ENCODE results near the gene MAEA.
"Not testable (repeated sequence)": the region's sequence is repeated elsewhere in the genome, so short reads cannot be mapped to it uniquely, and the experiment has no call there.

The MAEA gene

GRCh38 chr4:1324443-1325175, 34.9 kb downstream of the MAEA start:
- not testable (repeated sequence) for DNase-seq

GRCh38 chr4:1325176-1325480, 35.4 kb downstream of the MAEA start:
- DNase-seq = no peak

- no peak for DNase-seq
These were observed 36.3 kb downstream of the MAEA start for GRCh38 chr4:1325681-1326635.

DNA sequence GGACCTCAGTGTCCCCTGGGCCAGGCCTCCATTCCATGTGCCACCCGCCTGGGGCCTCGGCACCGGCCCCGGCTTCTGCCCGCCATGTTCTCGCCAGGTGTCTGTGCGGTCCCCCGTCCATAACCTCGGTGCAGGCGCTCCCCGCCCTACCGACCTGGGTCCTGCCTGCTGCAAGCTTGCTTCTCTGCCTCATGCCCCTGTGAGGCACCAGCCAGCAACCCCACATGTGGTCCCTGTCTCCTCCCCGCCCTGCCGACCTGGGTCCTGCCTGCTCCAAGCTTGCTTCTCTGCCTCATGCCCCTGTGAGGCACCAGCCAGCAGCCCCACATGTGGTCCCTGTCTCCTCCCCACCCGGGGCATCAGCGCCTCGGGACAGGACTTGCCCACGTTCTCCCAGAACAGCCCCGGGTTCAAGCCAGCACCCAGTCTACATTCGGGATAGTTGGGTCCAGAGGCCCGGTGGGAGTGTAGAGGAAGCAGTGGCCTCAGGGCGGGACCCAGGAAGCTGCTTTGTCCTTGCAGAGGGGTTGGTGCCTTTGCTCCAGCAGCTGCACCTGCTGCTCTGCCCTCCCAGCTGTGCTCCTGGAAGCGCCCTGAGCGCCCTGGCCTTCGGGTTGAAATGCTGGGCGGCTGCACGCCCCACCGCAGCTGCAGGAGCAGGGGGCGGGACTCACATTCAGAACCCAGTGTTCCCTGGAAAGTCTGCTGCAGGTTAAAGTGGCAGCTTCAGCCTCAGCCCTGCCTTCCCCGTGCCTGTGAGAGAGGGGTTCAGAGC, 37.2 kb downstream of the MAEA start:
- DNase-seq = no peak

- no peak for DNase-seq
These were observed 38.0 kb downstream of the MAEA start for GRCh38 chr4:1327526-1328266.

DNA sequence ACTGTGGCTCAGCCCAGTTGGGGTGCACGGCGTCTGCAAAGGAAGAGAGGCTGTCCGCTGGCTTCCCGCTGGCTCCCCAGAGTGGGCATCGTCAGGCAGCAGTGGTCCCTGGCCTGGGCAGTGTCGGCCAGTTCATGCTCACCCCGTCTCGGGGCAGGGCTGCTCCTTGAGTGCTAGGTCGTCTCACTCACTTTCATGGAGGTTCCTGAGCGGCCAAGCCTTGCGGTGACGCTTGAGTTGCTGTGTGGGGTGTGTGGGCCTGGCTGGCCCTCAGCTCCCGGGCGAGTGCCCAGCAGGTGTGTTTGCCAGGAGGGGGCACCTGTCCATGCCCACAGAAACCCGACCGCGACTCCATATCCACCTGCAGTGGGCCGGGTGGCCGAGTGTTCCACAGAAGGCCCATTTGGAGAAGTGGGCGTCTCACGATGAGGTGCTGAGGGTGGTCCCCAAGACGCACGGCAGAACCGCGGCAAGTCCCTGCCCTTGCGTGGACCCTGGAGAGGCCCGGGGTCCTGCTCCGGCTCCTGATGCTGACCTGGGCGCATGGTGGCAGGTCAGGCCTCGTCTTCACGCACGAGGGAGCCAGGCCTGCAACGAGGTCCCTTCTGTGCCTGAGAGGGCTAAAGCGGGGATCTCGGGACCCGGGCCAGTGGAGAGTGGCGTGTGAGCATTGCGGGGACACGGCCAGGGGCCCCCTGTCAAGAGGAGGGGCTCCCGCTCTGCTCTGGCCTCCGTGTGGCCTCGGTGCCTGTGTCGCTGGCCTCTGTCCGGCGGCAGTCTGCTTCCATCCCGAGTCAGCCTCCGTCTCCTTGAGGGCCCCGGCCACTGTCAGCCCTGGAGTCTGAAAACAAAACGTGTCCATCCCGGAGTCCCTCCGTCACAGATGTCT, 38.8 kb downstream of the MAEA start:
- DNase-seq = no peak

DNA sequence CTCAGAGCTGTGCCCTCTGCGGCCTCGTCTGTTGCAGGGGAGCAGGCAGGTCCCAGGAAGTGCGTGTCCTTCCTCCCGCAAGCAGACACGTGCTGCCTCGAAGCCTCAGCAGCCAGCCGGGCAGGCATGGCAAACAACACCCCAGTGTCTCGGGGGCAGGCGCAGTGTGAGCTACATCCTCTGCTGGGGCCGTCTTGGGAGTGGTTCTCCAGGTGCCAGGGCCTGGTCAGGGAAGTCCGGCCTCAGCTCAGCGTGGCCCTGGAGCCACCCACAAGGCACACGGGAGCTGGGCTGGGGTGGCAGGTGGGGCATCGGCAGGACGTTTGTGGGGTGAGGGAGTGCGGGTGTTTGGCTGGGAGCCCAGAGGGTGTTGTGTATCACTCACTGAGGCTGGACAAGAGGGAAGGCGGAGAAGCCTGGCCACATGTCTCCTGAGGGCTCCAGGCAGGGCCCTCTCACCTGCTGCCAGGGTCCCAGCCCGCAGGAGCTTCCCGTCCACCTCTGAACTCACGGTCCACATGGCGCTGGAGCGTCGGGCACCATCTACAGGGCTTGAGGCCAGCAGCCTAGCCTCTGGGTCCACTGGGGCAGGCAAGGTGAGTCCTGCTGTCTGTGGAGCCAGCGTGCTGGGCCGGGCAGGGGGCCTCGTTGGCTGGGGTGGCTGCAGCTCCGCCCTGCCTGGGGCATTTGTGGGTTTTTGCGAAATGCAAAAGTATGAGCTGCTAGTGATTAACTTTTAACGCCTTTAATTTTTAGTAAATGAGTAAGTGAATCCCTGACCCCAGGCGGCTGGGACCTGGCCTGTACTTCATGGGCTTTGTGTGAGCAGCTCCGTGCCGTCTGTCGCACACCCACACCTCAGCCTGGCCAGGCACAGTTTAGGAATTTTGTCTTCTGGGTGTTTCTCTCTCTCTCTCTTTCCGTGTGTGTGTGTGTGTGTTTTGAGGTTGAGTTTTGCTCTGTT, 40.0 kb downstream of the MAEA start:
- DNase-seq = no peak

DNA sequence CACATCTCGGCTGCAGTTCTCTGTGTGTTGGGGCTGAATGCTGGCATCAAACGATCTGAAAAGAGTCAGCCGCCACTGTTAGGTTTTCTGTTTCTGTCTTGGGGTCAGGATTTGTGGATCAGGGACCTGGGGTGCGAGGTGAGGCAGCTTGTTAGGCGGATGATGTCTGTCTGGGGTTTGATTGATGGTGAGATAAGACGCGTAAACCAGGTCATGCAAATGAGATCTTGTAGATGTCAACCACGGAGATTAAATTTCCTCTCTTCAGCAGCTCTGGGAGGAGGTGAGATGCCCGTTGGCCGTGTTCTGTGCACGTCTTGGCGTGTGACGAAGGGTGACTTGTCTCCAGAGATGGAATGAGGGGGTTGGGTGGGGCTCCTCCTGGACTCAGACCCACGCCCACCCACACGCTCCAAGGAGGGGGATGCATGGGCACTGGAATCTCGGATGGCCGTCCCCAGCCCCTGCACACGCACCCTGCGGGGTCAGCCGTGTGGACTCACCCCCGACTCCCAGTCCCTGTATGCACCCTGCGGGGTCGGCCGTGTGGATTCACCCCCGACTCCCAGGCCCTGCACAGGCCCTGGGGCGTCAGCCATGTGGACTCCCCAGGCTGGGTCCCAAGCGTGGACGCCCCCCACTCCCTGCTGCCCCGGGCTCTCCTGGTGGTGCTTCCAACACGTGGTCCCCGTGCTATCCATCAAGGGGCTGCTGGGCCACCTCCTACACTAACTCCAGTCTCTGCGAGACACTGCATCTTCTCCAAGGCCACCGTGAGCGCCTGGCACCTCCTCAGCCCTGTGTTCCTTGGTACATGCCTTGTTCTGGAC, 41.3 kb downstream of the MAEA start:
- DNase-seq = no peak

DNA sequence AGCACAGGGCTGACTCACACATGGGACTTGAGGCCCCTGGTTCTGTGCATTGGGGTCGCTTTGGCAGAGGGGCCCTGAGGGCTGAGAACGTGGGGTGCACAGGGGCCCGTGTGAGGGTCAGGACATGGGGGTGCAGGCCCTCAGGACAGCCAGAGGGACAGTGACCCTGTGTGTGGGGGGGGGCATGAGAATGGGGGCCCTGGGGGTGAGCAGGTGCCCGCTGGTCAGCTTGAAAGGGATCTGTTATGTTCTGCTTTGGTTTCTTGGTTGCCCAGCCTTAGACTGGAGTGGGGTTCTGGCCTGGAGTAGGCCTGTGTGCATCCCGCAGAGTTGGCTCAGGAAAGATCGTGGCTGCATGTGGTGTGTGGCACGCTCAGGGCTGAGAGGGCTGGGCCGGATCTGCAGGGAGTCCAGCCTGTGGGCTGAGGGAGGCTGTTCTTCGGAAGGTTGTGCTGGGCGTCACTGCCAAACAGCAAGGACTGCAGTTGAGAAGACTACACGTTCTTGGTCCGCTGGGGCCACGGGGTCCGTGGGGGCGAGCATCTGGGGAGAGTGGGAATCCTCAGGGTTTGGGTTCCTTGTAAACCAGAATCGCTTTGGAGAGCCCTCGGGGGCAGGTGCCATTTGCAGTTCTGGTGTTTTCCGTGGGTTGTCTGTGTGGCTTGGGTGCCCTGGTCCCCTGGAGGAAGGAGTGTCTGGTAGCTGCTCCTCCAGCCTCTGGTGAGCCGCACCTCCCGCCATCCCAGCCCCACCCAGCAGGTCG, 42.1 kb downstream of the MAEA start:
- DNase-seq = no peak

DNA sequence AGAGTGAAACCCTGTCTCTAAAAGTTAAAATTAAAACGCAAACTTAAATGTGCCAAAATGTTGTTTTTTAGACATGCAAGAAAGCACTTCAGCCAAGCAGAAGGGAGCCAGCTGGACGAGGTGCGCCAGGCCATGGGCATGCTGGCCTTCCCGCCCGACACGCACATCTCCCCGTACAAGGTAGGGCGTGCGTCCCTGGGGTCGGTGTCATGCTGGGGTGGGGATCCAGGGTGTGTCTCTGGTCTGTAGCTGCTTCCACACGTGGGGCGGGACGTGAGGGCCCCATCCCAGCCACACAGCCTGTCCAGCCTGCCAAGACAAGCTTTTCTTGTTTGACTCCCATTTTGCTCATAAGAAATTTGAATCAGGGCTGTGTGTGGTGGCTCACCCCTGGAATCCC, 43.0 kb downstream of the MAEA start:
- no peak for DNase-seq

- no peak for DNase-seq
These were observed 43.6 kb downstream of the MAEA start for GRCh38 chr4:1333256-1333655.

DNA sequence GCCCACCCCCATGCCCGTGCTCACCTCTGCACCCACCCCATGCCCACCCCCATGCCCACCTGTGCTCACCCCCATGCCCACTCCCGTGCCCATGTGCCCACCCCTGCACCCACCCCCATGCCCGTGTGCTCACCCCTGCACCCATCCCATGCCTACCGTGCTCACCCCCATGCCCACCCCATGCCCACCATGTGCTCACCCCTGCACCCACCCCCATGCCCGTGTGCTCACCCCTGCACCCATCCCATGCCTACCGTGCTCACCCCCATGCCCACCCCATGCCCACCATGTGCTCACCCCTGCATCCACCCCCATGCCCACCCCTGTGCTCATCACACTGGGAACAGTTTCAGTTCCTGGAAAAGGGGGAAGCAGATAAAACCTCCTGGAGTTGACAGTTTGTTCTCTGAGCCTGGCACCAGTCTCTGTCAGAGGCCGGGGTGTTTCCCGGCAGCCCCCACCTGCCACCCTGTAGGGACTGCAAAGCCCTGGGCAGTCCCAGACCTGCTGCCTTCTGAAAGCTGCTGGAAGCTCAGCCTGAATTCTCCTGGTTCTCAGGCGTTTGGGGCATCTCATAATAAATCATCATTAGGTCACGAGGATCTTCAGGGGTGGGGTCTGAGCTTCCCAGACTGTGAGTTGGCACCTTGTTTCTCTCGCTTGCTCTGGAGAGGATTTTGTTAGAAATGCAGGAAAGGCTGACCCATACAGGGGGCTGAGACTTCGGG, 44.3 kb downstream of the MAEA start:
- not testable (repeated sequence) for DNase-seq

DNA sequence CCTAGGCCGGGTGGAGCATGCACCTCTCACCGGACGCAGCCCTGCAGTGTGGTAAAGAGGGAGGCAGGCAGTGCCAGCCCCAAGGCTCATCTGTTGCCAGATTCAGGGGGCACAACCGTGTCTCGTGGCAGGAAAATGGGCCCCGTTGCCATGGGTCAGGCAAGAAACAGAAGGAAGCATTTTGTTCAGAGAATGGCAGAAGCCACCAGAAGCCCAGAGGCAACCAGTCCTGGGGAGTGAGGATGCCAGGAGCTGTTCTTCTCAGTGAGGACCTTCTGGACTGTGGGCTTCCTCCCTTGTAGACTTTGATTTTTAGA, 44.8 kb downstream of the MAEA start:
- DNase-seq = no peak

GRCh38 chr4:1335193-1335883, 45.6 kb downstream of the MAEA start:
- not testable (repeated sequence) for DNase-seq

- no peak for DNase-seq
These were observed 46.4 kb downstream of the MAEA start for GRCh38 chr4:1336088-1336491.

- DNase-seq = no peak
These were observed 47.7 kb downstream of the MAEA start for GRCh38 chr4:1337376-1337831.

Measured in NCI-H2107 (cell line).